Common myeloid progenitor, CD34-positive (primary cell): ENCODE data around the gene PNMA6E.

ENCODE experiments used
- CTCF ChIA-PET: fragments of 350-600 bp; sonication (Branson Sonifier 250); formaldehyde crosslinking; loops from one replicate; lab custom pipeline; 2021; ENCODE audit warnings: antibody characterized with exemption; lab: Charles Lee
- POLR2A ChIA-PET: fragments of 350-600 bp; sonication (Branson Sonifier 250); formaldehyde crosslinking; loops from one replicate; lab custom pipeline; 2021; ENCODE audit warnings: antibody characterized with exemption; lab: Charles Lee
- DNase-seq, 3 donors: peaks; one replicate each; pipeline versions ENCODE4 v3.0.0 to v3.0.0-alpha.2; 2013
- H3K27ac ChIP-seq, 2 experiments: 1 replicate in 1 of 2; 2 replicates in 1 of 2; pipeline ENCODE4 v1.7.0; 2013; ENCODE audit warnings: inconsistent platforms in 2 of 2, low read length in 2 of 2, mild to moderate bottlenecking in 2 of 2, low read depth in 1 of 2, moderate library complexity in 1 of 2; ENCODE audit not compliant: severe bottlenecking in 2 of 2, insufficient read depth in 1 of 2, poor library complexity in 1 of 2
- H3K27me3 ChIP-seq, 5 experiments: replicated peaks in 2 of 5; 1 replicate in 3 of 5; 2 replicates in 2 of 5; pipeline versions ENCODE4 v1.6.1 to v1.7.0; 2013; ENCODE audit warnings: low read length in 4 of 5, mild to moderate bottlenecking in 2 of 5, moderate library complexity in 2 of 5, inconsistent platforms in 1 of 5; ENCODE audit not compliant: insufficient read depth in 5 of 5, control insufficient read depth in 4 of 5
- H3K36me3 ChIP-seq, 4 experiments: 1 replicate in 2 of 4; 2 replicates in 2 of 4; pipeline versions ENCODE4 v1.6.1 to v1.7.0; 2013; ENCODE audit warnings: low read length in 3 of 4, control low read depth in 1 of 4, mild to moderate bottlenecking in 1 of 4; ENCODE audit not compliant: control insufficient read depth in 4 of 4, insufficient read depth in 4 of 4
- H3K4me1 ChIP-seq, 4 experiments: 1 replicate in 3 of 4; 2 replicates in 1 of 4; pipeline versions ENCODE4 v1.6.1 to v1.7.1; 2013; ENCODE audit warnings: low read length in 3 of 4, mild to moderate bottlenecking in 3 of 4, control low read depth in 1 of 4, inconsistent platforms in 1 of 4, moderate library complexity in 1 of 4; ENCODE audit not compliant: control insufficient read depth in 4 of 4, insufficient read depth in 4 of 4; ENCODE audit errors: control extremely low read depth in 1 of 4
- H3K4me3 ChIP-seq, 7 experiments: 1 replicate in 4 of 7; 2 replicates in 3 of 7; pipeline versions ENCODE4 v1.5.1 to v1.7.0; 2013; ENCODE audit warnings: mild to moderate bottlenecking in 7 of 7, low read length in 6 of 7, moderate library complexity in 6 of 7, inconsistent platforms in 2 of 7, low read depth in 2 of 7, control low read depth in 1 of 7; ENCODE audit not compliant: insufficient read depth in 4 of 7, control insufficient read depth in 1 of 7; ENCODE audit errors: extremely low read depth in 1 of 7
- H3K9me3 ChIP-seq, 5 experiments: 1 replicate in 4 of 5; 2 replicates in 1 of 5; pipeline versions ENCODE4 v1.6.1 to v1.7.1; 2013; ENCODE audit warnings: low read length in 4 of 5, mild to moderate bottlenecking in 2 of 5, inconsistent platforms in 1 of 5, low read depth in 1 of 5, moderate library complexity in 1 of 5; ENCODE audit not compliant: control insufficient read depth in 4 of 5, insufficient read depth in 2 of 5; ENCODE audit errors: control extremely low read depth in 1 of 5
- WGBS: methylation state at CpG from one replicate; pipeline ENCODE4 v1.1.5; 2013; ENCODE audit not compliant: insufficient coverage; 5-methylcytosine and 5-hydroxymethylcytosine counted together

PNMA6E gene

GRCh38 chrX:153423652-153424051 lies 22.5 kb upstream of the PNMA6E start:
- no peaks in the 10 kb centered on the region for H3K4me1 ChIP-seq
- peaks cover 0 to 7% (median 0%) of the 10 kb centered on the region in 5 experiments for H3K9me3 ChIP-seq
- no peak overlapping the region for H3K27ac ChIP-seq
- WGBS: 92% methylated on average over 6 of the region's 8 CpGs
- peaks cover 0 to 18% (median 0%) of the 10 kb centered on the region in 4 experiments for H3K36me3 ChIP-seq
- no peak for DNase-seq
- peaks cover 0 to 3% (median 0%) of the 10 kb centered on the region in 5 experiments for H3K27me3 ChIP-seq
- POLR2A ChIA-PET: no interaction called here
- H3K4me3 ChIP-seq: no peak overlapping the region
- CTCF ChIA-PET: interaction anchor here (1.2 kb wide), 1 partner anchor 9 kb away, joined by 3 read pairs; no protein-coding TSS in a partner anchor

GRCh38 chrX:153421856-153422255 lies 20.7 kb upstream of the PNMA6E start:
- no peak overlapping the region for H3K27ac ChIP-seq
- peaks cover 0 to 18% (median 0%) of the 10 kb centered on the region in 4 experiments for H3K36me3 ChIP-seq
- POLR2A ChIA-PET: no interaction called here
- no peaks in the 10 kb centered on the region for H3K27me3 ChIP-seq
- H3K4me3 ChIP-seq: no peak overlapping the region
- peaks cover 0 to 3% (median 0%) of the 10 kb centered on the region in 5 experiments for H3K9me3 ChIP-seq
- DNase-seq: no peak
- H3K4me1 ChIP-seq: no peaks in the 10 kb centered on the region
- CTCF ChIA-PET: no interaction called here
- WGBS: 96% methylated on average over 13 of the region's 18 CpGs

- Histone ChIP-seq H3K27ac (no peak overlapping the region), H3K4me3 (no peak overlapping the region), H3K36me3 (peaks cover 0 to 18% (median 0%) of the 10 kb centered on the region in 4 experiments), H3K4me1 (no peaks in the 10 kb centered on the region), H3K27me3 (no peaks in the 10 kb centered on the region), H3K9me3 (peaks cover 0 to 3% (median 0%) of the 10 kb centered on the region in 5 experiments)
- DNase-seq: no peak
- POLR2A ChIA-PET: no interaction called here
- CTCF ChIA-PET: no interaction called here
- 93% methylated on average over 83 of the region's 91 CpGs for whole genome bisulfite sequencing
Measured at GRCh38 chrX:153420851-153421599, 19.9 kb upstream of the PNMA6E start.

- peaks cover 0 to 3% (median 0%) of the 10 kb centered on the region in 5 experiments for H3K9me3 ChIP-seq
- 89% methylated on average over 8 of the region's 8 CpGs for WGBS
- H3K36me3 ChIP-seq: peaks cover 0 to 18% (median 0%) of the 10 kb centered on the region in 4 experiments
- CTCF ChIA-PET: no interaction called here
- POLR2A ChIA-PET: no interaction called here
- no peak overlapping the region for H3K27ac ChIP-seq
- H3K4me3 ChIP-seq: no peak overlapping the region
- DNase-seq: no peak
- no peaks in the 10 kb centered on the region for H3K27me3 ChIP-seq
- peaks cover 0 to 5% (median under 1%) of the 10 kb centered on the region in 4 experiments for H3K4me1 ChIP-seq
Measured at GRCh38 chrX:153417637-153418036, 16.5 kb upstream of the PNMA6E start.

- POLR2A ChIA-PET: no interaction called here
- CTCF ChIA-PET: no interaction called here
- WGBS: 75% methylated on average over 9 of the region's 12 CpGs
Measured at GRCh38 chrX:153416781-153417450, 15.8 kb upstream of the PNMA6E start.

GRCh38 chrX:153414856-153415510 lies 13.8 kb upstream of the PNMA6E start:
- no peak overlapping the region for H3K27ac ChIP-seq
- peaks cover 2 to 19% (median 9%) of the 10 kb centered on the region in 4 experiments for H3K4me1 ChIP-seq
- CTCF ChIA-PET: interaction anchor here (1.5 kb wide), 1 partner anchor 8 kb away, joined by 3 read pairs; no protein-coding TSS in a partner anchor
- POLR2A ChIA-PET: no interaction called here
- H3K9me3 ChIP-seq: no peaks in the 10 kb centered on the region
- H3K4me3 ChIP-seq: no peak overlapping the region
- H3K27me3 ChIP-seq: peaks cover 0 to 9% (median 0%) of the 10 kb centered on the region in 5 experiments
- 96% methylated on average over 5 of the region's 9 CpGs for WGBS
- peaks cover 0 to 2% (median 0%) of the 10 kb centered on the region in 4 experiments for H3K36me3 ChIP-seq
- DNase-seq: no peak

More at GRCh38 chrX:153416781-153417450, 15.8 kb upstream of the PNMA6E start:
- no peak overlapping the region for H3K4me3 ChIP-seq
- no peak for DNase-seq
- H3K27me3 ChIP-seq: no peaks in the 10 kb centered on the region
- H3K36me3 ChIP-seq: peaks cover 0 to 18% (median 0%) of the 10 kb centered on the region in 4 experiments
- H3K27ac ChIP-seq: no peak overlapping the region
- H3K9me3 ChIP-seq: peaks cover 0 to 3% (median 0%) of the 10 kb centered on the region in 5 experiments
- H3K4me1 ChIP-seq: peaks cover 2 to 12% (median 5%) of the 10 kb centered on the region in 4 experiments
